Measurements from ENCODE around the gene TM4SF18.

- TF ChIP-seq CTCF (IDR thresholded peaks at IDR 0.05) (no peak), POLR2AphosphoS5 (IDR thresholded peaks at IDR 0.05) (no peak), EP300 (IDR thresholded peaks at IDR 0.05) (no peak), POLR2A (IDR thresholded peaks at IDR 0.05) (no peak)
Observed at GRCh38 chr3:149317072-149317471, 16.4 kb downstream of the TM4SF18 start.
